GM18861 (cell line): ENCODE measurements around the gene OSGIN1.

Source experiments
- ATAC-seq: cut with Tn5 transposase; IDR thresholded peaks from one replicate; pipeline ENCODE4 v1.9.1; 2021; ENCODE audit not compliant: unreplicated experiment

Gene OSGIN1

DNA sequence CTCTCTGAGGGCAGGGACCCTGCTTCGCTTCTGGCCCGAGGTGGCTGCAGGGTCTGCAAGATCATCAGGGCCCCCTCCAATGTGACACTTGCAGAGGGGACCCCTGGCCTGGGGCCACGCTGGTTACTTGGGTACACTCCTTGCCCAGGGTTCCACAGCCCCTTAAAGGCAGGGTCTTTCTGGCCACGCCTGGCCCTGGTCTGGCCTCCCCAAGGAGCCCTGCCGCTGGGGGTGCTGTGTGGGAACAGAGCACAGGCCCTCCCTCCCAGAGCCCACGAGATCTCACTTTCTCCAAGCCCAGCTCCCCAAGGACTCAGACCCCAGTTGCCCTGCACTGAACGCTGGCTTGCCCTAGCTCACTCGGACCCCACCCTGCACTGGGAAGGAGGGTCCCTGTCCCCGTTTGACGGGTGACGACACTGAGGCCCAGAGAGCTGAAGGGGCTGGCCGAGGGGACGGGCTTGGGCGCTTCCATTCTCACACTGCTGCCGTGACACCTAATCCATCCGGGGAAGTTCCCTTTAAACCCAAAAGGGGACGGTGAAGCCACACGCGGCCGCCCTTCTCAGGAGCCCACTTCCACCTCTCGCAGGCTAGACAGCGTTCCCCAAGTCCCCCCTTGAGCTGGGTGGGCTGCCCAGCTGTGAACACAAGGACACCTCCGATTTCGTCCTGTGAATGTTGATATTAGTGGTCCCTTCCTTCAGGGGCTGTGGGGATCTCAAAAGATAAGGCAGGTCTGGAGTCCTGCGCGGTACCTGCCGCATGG is 26.9 kb upstream of the OSGIN1 start:
- ATAC-seq, result no peak

DNA sequence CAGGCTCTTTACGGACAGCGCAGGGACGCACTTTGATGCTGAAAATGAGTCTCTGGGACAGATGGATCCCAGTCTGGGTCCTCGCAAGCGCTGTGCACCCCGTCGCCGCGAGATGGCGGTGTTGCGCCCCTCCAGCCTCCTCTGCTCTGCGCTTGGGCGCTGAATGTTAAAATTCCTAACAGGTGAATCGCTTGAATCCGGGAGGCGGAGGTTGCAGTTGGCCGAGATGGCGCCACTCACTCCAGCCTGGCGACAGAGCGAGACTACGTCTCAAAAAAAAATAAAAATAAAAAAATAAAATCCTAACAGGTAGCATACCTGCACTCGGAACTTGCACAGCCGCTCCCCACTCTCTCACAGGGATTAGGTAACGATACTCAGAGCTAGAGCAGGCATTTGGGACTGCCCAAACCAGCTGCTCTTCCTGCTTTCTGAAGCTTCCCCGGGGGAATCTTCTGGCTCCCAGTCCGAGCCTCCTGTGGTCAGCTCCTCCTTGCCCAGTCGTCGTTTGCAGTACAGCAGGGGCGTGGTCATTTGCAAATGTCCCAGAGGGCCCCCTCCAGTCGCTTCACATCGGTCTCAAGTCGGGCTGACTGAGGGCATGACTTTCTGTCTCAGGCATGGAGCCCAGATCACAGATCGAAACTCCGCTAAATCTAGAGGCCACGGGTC is 26.2 kb upstream of the OSGIN1 start:
- no peak for ATAC-seq

DNA sequence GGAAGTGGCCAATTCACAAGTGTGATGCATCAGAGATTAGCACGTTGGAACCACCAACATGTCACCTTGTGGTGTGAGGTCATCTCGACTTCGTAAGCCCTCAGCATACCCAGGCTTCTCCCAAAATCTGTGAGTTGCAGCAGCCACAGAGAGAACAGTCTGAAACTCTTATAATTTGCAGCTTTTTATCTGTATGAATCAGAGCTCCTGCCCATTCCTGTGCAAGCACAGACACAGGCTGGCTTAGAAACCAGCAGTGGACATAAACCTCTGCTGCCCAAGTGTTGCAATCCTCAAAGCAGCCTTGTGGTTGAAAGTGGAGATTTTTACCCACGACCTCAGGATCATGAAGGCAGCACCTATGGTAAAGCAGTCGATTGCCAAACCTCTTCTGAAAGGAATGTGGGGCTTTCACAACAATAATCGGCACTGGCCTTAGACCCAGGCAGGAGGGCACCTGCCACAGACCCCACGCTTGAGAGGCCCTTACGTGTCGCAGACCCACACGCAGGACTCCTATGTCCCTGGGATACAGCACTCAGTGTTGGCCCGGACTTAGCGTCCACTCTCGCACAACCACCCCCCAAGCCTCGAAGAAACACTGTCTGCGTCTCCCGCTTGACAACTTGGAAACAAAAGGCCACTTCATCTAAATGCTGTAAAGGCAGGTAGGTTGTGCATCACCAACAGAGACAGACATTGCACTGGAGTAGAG is 24.5 kb upstream of the OSGIN1 start:
- ATAC-seq, result no peak

DNA sequence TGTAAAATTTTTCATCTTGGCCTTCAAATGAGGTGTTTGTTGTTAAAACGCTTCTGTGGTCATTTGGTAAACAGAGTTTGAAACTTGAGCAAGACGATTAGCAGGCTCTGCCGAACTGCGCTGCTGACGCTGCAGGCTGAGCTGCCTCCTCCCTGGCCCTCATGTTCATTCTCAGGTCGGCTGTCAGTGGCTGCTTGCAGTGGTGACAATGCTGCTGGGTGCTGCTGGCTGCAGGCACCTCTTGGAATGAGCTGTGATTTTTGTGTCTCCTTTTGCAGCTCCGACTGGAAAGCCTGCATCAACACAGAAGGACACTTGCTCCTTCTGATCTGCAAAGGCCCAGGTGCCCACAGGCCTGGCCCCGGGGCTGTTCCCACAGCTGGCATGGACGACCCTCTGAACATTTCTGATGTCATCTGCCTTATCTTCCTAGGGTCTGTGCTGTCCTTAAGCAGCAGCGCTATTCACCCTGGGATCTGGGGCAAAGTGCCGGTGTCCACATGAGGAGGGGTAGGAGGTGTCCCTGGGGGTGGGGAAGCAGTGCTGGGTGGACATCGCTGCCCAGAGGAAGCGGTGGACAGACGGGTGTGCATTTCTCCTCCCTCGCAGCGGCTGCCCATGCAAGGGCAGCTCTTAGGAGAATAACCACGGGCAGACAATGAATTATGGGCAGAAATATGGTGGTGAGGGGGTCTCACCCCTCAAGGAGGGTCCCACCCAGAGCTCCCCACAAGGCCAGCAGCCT is 23.1 kb upstream of the OSGIN1 start:
- ATAC-seq, result no peak

DNA sequence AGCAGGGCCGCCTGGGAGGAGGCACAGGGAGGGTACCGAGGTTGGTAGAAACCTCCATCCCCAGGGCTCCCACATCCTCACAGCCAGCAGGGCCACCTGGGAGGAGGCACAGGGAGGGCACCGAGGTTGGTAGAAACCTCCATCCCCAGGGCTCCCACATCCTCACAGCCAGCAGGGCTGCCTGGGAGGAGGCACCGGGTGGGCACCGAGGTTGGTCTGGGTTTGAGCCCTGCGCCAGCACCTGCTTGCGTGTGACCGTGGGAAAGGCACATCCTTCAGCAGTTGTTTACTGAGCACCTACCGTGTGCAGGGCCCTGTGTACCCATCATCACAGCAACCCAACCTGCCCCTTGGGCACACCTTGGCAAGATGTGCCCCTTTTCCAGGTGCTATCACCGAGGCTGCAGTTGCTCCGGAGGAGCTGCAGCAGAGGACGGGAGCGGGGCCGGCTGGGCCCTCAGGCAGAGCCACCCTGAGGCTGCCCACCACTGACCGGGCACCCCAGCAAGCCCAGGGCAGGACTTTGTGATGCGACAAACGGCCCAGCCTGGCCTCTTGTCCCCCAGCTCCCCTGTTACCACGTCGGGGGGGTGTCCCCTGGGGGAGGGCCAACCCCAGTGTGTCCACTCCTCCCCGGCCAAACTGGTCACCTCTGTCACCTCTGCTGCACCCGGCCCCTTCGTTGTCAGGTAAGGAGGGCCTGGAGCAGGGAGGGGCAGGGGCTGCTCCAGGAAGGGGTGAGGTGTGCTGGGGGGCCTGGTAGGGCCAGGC is 22.1 kb upstream of the OSGIN1 start:
- ATAC-seq, result no peak

DNA sequence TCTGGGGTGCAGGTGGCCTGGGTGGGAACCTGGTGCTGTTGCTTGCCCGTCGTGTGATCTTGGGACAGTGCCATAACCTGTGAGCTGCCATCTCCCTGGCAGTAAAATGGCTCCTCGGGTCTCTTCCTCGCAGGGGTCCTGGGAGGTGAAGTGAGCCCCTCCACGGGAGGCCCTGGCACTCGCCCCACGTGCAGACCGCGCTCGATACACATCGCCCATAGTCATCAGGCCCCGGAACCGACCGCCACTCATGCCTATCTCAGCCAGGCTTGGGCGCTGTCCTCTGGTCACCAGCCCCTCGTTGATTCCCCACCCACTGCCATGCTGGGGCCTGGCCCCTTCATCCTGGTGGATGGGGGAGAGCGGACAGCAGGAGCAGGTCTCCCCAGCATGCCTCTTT is 21.5 kb upstream of the OSGIN1 start:
- no peak for ATAC-seq

DNA sequence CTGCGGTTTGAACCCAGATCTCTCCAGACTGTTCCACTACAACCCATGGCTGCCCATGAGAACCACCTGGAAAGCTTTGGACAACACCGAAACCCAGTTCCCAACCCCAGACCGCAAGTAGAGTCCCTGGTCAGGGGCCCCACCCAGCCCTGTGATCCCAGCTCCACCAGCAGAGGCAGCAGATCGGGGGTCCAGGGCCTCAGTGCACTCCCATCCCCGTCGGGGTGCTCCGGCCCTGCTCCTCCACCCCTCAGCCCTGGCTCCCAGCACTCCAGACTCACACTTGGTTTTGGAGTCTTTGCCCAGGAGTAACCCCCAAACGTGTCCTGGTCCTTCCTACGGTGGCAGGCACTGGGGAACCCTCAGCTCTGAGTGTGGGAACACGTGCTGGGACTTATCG is 20.7 kb upstream of the OSGIN1 start:
- ATAC-seq, result no peak

DNA sequence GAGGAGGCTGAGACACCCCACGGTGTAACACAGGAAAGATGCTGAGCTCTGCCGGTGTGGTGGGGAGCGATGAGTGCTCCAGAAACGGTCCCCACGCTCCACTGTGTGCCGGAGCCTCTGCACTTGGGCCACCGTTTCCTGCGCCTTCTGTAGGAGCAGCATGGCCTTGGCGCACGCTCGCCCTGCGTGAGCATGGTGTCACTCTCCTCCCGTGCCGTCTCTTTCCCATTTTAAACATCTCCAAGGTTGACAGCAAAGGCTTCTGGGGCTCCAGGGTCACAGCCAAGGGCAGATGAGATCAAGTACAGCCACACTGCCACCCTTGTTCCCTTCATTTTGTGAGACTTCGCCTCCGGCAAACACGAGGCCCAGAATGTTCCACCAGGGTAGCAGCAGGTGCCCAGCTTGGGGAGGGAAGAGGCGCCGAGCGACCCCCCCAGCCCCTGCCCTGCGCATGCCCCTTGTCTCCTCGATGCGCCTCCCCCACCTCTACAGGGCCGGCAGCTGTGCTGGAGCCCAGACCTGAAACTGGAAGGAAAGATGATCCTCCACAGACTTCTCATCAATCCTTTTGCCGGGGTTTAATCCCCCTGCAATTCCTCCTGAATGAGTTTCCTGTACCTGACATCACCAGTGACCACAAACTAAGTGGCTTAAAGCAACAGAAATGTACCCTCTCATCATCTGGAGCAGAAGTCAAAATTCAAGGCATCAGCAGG is 19.9 kb upstream of the OSGIN1 start:
- no peak for ATAC-seq

DNA sequence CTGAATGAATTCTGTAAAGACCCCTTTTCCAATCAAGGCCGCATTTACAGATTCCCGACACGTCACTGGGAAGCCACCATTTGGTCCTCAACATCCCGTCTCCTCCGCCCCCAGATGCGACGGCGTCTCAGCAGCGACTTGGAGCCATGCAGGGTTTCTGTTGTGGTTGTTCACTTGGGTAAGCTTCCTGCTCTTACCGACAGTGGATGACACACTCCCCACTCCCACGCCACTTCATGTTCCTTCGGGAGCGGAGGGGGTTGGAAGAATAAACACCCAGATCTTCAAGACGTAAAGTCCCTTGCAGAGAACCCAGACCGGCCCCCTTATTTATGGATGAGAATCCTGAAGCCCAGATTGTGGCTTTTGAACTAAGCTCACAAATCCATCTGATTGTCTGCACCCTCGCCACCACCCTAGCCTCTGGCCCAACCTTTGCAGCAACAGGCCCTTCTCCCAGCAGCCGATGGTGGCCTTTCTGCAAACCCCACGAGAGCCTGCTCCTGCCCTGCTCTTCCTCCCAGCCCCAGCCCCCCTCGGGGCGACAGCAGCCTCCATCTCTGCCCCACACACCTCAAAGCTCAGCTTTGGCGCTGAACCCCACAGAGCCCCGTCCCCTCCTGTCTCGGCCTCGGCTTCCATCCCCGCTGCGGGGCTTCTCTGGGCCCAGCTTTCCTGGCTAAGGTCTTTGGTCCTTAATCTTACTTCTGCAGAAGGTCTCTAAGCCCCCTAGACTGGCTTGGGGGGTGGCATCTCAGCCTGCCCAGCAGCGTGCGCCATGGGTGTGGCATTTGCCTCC is 19.0 kb upstream of the OSGIN1 start:
- ATAC-seq, result no peak

DNA sequence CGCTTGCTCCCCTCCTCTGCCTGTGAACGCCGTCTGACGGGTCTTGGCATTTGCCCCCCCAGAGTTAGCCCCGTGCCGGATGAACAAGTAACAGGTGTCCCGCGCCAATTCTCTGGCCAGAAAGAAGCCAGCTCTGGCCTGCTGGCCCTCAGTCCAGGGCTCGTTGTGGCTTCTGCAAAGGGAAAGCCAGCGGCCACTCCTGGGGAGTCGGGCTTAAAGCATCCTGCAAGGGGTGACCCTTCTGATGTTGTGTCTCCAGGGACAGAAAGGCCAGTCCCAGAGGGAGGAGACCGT is 18.4 kb upstream of the OSGIN1 start:
- no peak for ATAC-seq

DNA sequence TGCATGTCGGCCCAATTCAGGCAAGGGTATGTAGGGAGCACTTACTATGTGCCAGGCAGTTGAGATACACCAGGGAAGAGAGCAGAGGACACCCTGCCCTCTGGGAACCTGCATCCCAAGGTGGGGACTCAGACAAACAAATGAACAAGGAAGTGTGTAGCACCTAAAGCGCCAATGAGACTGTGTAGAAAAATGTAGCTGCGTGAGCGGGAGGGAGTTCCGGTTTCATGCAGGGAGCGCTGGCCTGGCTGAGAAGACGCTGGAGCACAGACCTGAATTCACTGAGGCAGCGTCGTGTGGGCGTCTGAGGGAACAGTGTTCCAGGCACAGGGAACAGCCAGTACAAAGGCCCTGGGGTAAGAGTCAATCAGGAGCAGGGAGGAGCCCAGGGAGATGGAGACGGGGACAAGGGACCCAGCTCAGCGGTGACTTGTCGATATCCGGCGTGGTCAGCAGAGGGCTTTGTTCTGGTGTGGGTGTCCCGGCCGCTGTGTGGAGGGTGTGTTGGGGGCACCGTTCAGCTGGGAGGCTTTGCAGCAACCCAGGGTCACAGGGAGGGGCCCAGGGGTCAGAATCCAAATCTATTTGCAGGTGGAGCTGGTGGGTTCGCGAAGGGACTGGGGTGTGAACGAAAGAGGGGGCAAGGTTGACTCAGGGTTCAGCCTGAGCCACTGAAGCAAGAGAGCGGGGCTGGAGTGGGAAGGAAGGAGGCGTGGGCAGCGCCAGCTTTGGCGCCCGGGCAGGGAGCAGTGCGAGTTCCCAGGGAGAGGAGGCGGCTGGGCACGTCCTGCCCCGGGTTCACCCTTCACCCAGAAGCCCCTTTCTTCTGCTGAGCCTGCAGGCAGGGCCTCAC is 17.8 kb upstream of the OSGIN1 start:
- ATAC-seq, result no peak

DNA sequence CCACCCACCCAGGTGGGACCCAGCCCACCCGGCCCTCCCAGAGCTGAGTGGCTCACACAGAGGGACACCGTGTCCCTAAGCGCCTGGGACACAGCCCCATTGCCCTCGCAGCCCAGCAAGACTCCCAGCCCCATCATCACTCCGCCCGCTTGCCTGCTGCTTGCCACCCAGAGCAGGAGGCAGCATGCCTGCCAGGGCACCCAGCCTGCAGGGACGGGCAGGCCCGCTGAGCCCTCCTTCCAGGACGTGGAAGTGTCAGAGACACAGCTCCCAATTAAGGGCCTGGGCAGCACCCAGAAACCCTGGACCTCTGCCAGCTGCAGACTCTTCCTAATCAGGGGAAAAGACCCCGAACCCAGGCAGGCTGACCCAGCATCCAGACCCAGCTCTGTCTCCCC is 17.2 kb upstream of the OSGIN1 start:
- no peak for ATAC-seq

DNA sequence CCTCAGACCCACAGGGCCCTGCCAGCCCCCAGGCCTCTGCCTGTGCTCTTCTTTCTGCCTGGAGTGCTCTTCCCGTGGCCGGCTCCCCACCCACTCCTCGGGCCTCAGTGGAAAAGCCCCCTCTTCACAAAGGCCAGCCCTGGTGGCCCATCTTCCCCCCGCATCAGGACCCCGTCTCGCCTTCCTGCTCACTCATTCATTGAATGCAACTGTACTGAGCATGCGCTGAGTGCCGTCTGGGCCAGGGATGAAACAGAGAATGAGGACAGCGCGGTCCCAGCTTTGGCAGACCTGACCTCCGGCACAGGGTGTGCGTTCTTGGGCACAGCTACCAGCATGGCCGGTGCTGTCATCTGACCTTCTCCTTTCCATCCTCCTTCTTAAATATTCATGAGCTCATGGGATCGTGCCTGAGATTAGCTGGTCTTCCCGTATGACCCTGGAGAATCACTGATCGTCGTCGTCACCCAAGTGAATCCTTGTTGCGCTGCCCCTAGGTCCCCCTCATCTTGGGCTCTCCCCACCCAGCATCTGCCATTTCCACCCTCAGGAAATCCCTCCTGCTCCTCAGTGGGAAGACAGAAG is 16.4 kb upstream of the OSGIN1 start:
- no peak for ATAC-seq

DNA sequence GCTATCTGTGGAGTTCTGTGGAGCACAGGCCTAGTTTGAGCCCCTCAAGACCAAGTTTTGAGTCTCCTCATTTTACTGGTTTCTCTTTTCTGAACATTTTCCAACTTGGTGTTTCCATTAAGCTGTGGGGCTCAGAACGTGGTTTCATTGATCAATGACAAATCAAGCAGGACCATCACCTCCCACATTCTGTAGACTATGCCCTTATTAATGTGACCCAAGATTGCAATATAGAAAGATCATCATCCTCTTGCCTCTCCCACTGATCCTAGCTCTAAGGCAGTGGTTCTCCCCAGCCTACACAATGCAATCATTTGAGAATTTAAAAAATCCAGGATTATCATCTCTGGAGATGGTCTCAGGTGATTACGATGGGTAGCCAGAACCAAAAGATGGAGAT is 15.8 kb upstream of the OSGIN1 start:
- ATAC-seq, result no peak

DNA sequence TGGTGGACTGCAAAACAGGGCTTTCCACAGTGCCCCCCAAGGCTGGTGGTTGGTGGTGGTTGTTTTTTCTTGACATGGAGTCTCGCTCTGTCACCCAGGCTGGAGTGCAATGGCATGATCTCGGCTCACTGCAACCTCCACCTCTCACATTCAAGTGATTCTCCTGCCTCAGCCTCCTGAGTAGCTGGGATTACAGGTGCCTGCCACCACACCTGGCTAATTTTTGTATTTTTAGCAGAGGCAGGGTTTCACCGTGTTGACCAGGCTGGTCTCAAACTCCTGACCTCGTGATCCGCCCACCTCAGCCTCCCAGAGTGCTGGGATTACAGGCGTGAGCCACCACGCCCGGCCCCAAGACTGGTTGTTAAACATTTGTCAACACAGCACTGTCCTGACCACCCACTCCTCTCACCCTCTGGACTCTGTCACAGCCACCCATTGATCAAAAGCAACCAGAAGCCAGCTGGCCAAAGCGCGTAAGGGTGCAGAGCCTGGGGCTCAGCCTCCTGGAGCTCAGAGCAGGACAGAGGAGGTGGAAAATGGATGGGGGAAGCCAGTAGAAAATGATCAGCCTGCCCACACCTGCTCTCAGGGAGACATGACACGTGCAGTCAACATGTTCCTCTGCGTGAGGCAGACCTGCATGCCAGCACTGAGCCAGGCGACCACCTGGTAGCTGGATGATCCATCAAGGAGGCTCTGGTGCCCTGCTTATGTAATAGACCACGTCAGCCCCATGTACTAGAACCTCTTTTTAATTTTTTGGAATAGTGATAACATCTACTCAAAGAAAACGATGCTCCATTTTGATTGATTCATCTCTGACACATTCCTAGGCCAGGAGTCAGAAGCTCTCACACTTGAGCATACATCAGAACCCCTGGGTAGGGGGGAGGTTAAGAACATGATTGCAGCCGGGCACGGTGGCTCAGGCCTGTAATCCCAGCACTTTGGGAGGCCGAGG is 14.8 kb upstream of the OSGIN1 start:
- no peak for ATAC-seq

DNA sequence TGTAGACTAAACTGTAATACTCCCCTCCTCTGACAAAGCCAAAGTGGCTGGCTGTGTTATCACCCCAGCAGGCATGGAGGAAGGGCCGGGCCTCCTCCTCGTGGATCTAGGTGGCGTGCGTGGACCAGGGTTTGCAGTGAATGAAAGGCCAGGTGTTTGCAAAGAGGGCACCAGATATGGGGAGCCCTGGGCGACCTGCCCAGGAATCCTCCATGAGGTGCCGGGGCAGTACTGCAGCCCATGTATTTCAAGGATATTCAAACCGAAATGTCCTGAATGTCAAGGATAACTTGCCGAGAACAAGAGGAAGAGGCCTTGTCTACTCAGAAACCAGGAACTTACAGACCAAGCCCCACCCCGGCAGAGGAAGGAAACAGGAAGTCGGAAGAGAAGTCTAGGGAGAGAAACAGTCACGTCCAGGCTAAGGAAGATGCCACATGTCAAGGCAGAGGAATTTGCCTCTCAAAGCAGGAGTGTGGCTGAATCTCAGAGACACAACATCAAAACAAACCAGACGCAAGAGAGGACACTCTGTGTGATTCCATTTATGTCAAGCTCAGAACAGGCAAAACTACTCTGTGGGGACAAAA is 13.7 kb upstream of the OSGIN1 start:
- ATAC-seq, result no peak

DNA sequence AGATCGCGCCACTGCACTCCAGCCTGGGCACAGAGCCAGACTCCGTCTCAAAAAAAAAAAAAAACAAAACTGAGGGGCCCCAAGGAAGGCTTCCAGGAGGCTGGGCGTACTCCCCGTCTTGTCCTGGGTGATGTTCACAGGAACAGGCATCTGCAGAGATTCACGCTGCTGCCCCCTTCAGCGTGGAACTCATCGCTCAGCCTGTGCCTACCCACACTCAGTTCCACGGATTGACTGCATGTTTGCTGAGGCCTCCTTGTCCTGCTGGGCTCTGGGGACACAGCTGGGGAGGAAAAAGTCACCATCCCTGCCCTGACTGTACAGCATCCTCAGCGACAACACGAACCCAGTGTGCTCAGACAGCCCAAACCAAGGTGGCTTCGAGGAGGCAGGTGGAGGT is 12.9 kb upstream of the OSGIN1 start:
- no peak for ATAC-seq
